A549 treated with Hydrocortisone at 1 μM for 4 hours (cell line): Measurements from ENCODE around the gene HTR2A. TPM values are rescaled to one million over a fixed set of nuclear protein-coding genes. Genes with fewer than 3 reads are reported as not detected.

Experiments
- total RNA-seq: library from RNA; stranded (reverse); fragments of 200-300 nt; extraction: Qiagen RNA extraction; gene quantifications from 5 replicates; pipeline ENCODE4 v1.2.3, GENCODE V29; 2022

HTR2A gene
- total RNA-seq = not detected in 5 replicates

DNA sequence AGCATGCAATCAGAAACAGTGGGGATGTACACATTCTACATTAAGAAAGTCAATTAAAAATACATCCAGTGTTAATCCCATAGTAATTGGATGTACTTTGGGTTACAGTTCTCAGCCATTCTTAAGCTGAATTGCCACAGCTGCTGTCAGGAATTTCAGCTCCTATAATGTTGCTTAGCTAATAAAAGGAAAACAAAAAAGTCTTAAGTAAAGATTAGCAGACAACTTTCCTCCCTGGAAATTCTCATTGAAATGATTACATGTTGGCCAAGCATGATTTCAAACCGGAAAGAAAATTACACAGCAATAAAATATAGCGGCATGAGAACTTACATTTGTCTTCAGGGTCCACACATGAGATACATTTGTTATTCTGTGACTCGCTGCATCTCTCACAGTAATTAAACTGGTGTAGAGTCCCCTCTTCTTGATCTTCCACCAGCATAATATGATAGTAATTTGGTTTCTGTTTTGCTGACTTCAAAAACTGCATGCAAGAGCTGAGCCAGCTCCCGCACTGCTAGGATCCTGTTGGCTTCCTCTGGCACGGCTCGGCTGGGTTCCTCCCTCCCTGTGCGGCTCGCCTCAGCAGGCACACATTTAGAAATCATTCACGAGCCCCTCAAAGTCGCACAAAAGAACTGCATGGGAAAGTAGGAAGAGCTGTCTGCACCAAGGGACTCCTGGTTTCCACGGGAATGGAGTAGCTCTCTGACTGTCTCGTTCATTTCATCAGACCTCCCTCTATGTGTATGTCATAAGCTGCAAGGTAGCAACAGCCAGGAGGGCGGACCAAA, at the start of gene HTR2A:
HTR2A (minus strand) TSS at position 713 of the 797 bp plus-strand sequence. CDS start 1,147 bp downstream, outside the sequence.

GRCh38 chr13:46796515-46797474, 100.1 kb downstream of the HTR2A start, which contains the start of gene ESD:
TSS of gene ESD (minus strand) at chr13:46797161. CDS start at chr13:46791413, 5,748 bp downstream.

Other genes with a start within 250 kb of the HTR2A start
- 80.5 to 96.5 TPM (median 87.0 TPM) in 5 replicates for gene ESD, start 99.9 kb downstream of the HTR2A start, total RNA-seq